Natural killer cell treated with Interleukin-12 subunit alpha and Interleukin-12 subunit beta and Interleukin-15 and Interleukin-18, amount 100 ng/mL, for 72 hours (primary cell): ENCODE results near the gene AHDC1. TPM values are rescaled to one million over a fixed set of nuclear protein-coding genes. Genes with fewer than 3 reads are reported as not detected.
A peak's percentile ranks its signal among the peaks of the same experiment; 100 is the strongest.
"Not testable (repeated sequence)": the region's sequence is repeated elsewhere in the genome, so short reads cannot be mapped to it uniquely, and the experiment has no call there.

Experiments used
- ATAC-seq, 2 donors: fragments of 150-1000 bp; cut with Tn5 transposase in 1 of 2; sonication (Bioruptor Pico), chemical (Tn5 transposase) in 1 of 2; 2 replicates each; pipeline ENCODE4 v1.10.0; 2021
- DNase-seq: peaks from one replicate; pipeline ENCODE4 v3.0.0; 2022; ENCODE audit warnings: low spot score
- H3K27ac Mint-ChIP-seq, 2 donors: 1 replicate in 1 of 2; 2 replicates in 1 of 2; pipeline ENCODE4 v1.8.0; 2022; ENCODE audit warnings: mixed read lengths in 2 of 2, mild to moderate bottlenecking in 1 of 2, moderate library complexity in 1 of 2
- H3K27me3 Mint-ChIP-seq, 2 donors: 1 replicate in 1 of 2; 2 replicates in 1 of 2; pipeline ENCODE4 v1.8.0; 2022; ENCODE audit warnings: mixed read lengths in 2 of 2
- H3K36me3 Mint-ChIP-seq: one replicate; pipeline ENCODE4 v1.8.0; 2022; ENCODE audit warnings: mixed read lengths
- H3K4me1 Mint-ChIP-seq, 2 donors: 1 replicate in 1 of 2; 2 replicates in 1 of 2; pipeline ENCODE4 v1.8.0; 2022; ENCODE audit warnings: low read depth in 2 of 2, mixed read lengths in 2 of 2, mild to moderate bottlenecking in 1 of 2
- H3K4me3 Mint-ChIP-seq: one replicate; pipeline ENCODE4 v1.8.0; 2022; ENCODE audit warnings: mixed read lengths
- H3K9me3 Mint-ChIP-seq: 2 replicates; pipeline ENCODE4 v1.8.0; 2022; ENCODE audit warnings: mixed read lengths
- total RNA-seq, 2 donors: library from RNA; stranded (reverse); gene quantifications; one replicate each; pipeline ENCODE4 v1.2.3, GENCODE V29; 2022

The AHDC1 gene
- total RNA-seq, 2 donors from 2014 or later: 38.8 to 42.9 TPM

DNA sequence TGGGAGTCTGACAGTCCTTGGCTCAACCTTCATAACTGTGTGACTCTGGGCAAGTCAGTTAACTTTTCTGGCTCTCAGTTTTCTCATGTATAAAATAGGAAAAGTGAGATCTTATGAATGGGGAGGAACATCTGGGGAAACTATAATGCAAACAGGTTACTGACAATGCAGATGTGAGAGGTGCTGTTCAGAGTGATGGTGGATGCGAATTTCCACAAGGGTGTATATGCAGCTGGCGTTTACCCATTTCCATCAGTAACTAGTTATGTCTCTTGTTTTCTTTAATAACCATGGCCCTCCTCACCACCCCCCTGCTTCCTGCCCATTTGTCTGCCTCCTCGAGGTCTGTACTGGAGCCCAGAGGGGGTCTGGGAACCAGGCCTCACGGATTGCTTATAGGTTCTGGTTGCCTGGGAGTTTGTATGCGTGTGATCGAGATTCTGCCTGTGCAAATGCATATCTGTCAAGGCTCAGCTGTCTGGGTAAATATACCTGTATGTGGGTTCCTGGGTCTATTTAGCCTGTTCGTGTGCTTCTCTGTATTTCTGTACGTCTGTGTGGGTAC, 44.4 kb downstream of the AHDC1 start:
- no peaks in the 10 kb centered on the region for H3K9me3 Mint-ChIP-seq
- peaks cover 46 to 55% of the 10 kb centered on the region in 2 donors for H3K4me1 Mint-ChIP-seq
- peak overlapping the region in 1 of 2 donors; percentile 36 for H3K27ac Mint-ChIP-seq
- ATAC-seq (no peak), DNase-seq (no peak)
- no peaks in the 10 kb centered on the region for H3K36me3 Mint-ChIP-seq
- H3K27me3 Mint-ChIP-seq: no peaks in the 10 kb centered on the region
- H3K4me3 Mint-ChIP-seq: no peak overlapping the region

DNA sequence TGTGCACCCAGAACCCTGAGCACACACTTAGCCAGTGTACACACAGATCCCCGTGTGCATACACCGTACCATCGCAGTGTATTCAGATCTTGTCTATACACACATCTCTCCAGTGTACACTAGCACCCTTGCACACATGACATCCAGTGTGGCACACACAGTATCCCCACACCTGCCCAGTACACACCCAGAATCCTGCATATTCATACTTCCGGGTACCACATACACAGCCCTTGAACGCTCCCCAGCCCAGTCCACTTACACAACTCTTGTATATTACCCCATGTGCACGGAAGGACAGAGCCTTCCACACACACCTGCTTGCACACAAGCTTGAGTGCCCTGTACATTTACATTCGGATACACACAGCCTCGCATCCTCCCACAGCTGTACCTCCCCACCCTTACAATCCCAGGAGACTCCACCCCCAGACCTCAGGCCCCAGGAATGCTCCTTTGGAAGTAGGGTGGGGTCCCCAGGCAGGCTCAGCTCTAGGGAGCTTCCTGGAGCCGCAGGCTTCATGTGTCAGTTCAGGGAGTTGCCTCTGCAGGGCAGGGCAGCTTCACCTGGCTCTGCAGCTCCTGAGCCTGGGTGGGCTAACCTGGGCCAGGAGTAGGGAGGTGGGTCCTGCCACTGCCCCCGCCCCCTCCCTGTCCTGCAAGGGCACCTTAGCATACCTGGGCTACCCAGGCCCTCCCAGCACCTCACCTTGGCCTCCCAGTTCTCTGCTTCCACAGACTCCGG, 46.2 kb downstream of the AHDC1 start:
- no peaks in the 10 kb centered on the region for H3K27me3 Mint-ChIP-seq
- DNase-seq: no peak
- H3K4me3 Mint-ChIP-seq: peak overlapping the region; percentile 23
- ATAC-seq: peak in 1 of 2 donors; percentile 1
- no peaks in the 10 kb centered on the region for H3K9me3 Mint-ChIP-seq
- H3K36me3 Mint-ChIP-seq: no peaks in the 10 kb centered on the region
- H3K4me1 Mint-ChIP-seq: peaks cover 41 to 42% of the 10 kb centered on the region in 2 donors
- H3K27ac Mint-ChIP-seq: peak overlapping the region in 1 of 2 donors; percentile 7

DNA sequence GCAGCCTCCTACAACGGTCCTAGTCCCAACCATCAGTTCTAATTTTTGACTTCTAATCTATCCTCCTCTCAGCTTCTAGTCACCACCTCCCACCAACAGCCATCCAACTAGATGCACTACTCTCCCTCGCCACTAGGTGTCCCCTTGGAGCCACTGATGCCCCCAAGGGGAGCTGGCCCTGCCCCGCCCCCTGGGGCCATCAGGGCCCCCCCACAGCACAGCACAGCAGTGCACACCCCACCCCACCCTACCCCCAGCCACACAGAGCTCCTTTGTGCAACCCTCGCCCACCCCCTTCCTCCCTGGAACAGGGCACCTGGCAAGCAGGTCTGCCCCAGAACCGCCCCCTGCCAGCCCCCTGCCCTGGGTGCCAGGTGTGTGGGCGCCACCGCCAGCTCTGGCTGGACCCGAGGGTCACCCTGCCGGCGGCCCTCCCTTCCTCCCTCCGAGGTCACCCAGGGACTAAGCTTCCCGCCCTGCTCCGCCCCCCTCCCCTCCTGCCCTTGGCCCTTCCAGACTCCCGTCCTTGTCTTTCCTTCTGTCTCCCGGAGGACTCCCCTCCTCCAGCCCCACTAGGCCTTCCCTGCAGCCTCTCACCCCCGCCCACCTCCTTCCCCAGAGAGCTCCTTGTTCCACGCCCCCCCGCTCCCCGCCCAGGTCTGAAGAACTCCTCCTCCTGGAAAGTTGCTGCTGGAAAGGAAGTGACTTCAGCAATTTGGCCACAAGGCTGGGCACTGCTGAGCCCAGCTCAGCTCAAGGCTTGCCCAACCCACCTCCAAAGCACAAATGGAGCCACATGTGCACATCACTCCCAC, 47.0 kb downstream of the AHDC1 start:
- Mint-ChIP-seq H3K27me3 (no peaks in the 10 kb centered on the region), H3K9me3 (no peaks in the 10 kb centered on the region), H3K36me3 (no peaks in the 10 kb centered on the region), H3K4me1 (peaks cover 36 to 37% of the 10 kb centered on the region in 2 donors), H3K27ac (peak overlapping the region; percentile 91), H3K4me3 (peak overlapping the region; percentile 77)
- DNase-seq (peak; percentile 73), ATAC-seq (peak; percentile 74 to 76)

DNA sequence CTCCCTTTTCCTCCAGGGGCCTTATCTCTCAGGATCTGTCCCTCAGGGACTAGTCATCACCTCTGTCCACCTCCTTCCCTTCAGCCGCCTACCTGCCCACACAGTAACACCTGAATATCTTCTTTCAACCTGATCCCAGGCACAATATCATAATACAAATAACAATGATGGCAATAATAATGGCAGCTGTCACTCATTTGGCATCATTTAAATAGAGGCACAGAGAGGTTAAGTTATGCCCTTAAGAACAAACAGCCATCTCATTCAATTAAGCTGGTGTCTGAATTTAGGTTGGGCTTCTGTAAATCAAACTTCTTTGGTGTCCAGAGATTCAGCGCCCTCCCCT, 47.5 kb downstream of the AHDC1 start:
- no peak for ATAC-seq
- peaks cover 31 to 32% of the 10 kb centered on the region in 2 donors for H3K4me1 Mint-ChIP-seq

DNA sequence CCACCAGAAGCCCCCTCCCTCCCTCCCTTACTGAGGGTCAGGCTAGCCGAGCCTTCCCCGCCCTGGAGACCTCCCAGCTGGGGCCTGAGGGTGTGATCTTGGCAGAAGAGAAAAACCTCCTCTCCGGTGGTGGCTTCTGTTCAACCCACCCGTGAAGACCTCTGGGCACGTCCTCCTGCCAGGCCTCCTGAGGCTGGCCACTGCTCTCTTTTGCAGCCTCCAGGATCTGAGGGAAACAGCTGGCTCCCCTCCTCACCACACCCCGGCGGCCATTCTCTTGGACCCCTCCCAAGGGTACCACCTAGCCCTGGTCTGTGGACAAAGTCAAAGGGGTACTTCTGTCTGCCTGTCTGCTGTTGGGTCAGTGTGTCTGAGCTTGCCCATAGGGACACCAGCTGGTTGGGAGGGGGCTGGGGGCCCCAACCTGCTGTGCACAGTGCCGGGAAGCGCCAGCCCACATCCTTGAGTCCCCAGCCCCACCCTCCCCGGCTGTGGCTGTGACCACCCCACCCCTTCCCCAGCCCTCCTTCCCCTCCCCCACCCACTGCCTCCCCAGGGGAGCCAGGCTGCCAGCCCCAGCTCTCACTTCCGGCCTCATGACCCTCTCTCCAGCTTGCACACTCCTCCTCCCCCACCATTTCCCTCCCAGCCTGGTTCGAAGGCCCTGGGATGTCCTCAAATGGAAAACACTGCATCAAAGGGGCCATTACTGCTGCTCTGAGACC, 48.1 kb downstream of the AHDC1 start:
- DNase-seq (no peak), ATAC-seq (peak; percentile 56 to 57)
- no peaks in the 10 kb centered on the region for H3K27me3 Mint-ChIP-seq
- H3K9me3 Mint-ChIP-seq: no peaks in the 10 kb centered on the region
- H3K36me3 Mint-ChIP-seq: no peaks in the 10 kb centered on the region
- peaks cover 30 to 31% of the 10 kb centered on the region in 2 donors for H3K4me1 Mint-ChIP-seq
- peak overlapping the region; percentile 77 for H3K4me3 Mint-ChIP-seq
- peak overlapping the region; percentile 91 for H3K27ac Mint-ChIP-seq

More for the DNA sequence above, 47.5 kb downstream of the AHDC1 start:
- no peak for DNase-seq
- Mint-ChIP-seq H3K27ac (peak overlapping the region; percentile 91), H3K9me3 (no peaks in the 10 kb centered on the region), H3K36me3 (no peaks in the 10 kb centered on the region), H3K4me3 (peak overlapping the region; percentile 77), H3K27me3 (no peaks in the 10 kb centered on the region)

DNA sequence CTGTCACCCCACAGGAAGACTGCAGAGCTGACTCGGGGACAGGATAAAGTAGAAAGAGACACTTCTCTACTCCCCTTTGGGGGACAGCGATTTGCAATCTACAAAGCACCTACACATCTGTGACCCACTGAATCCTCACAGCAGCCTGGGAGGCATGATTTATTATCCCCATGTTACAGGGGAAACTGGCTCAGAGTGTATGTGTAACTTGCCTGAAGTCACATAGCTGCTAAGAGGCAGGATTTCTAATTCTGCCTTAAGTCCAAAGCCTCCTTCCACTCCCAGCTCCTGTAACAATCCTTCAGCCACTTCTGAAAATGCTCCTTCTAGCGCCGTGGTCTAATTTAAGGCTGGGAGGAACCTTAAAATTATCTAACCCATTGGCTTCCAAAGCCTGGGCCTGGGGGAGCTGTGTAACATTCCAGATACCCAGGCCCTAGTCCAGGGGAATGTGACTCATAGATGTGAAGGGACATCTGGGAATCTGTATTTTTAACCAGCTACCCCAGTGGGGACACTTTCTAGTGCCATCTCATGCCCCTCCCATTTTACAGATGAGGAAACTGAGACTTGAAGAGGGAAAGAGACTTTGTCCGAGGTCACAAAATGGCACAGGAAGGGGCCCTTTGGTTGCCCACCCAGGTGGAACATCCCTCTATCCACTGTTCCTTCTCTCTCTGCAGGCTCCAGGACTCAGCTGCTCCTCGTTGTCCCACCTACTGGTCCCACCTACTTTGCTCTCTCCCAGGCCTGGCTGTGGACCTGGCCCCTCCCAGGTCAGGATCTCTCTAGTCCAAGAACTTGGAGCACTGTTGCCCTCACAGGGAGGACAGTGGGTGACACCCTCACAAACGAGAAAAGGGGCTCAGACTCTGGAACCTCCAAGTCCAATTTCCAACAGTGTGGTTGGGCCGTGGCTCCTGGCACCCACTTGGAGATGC, 48.9 kb downstream of the AHDC1 start:
- peaks cover 24 to 25% of the 10 kb centered on the region in 2 donors for H3K4me1 Mint-ChIP-seq
- ATAC-seq (no peak), DNase-seq (no peak)
- H3K36me3 Mint-ChIP-seq: no peaks in the 10 kb centered on the region
- H3K27ac Mint-ChIP-seq: peak overlapping the region; percentile 91
- no peaks in the 10 kb centered on the region for H3K9me3 Mint-ChIP-seq
- H3K27me3 Mint-ChIP-seq: no peaks in the 10 kb centered on the region
- H3K4me3 Mint-ChIP-seq: no peak overlapping the region

DNA sequence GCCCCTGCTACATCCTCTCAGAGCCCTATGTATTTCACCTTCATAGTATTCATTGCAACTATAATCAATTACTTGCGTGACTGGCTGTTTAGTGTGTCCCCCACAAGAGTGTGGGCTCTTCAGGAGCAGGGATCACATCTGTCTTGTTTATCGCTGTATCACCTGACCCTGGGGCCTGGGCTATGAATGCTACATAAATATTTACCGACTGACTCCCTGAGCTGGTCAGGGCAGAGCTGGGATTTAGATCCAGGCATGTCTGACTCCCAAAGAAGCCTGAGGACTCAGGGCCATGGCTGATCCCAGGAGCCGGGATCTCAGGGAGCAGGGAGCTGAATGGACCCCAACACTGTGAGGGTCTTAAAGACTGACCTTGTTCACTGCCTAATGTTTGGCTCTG, 49.7 kb downstream of the AHDC1 start:
- H3K4me1 Mint-ChIP-seq: peaks cover 17 to 21% of the 10 kb centered on the region in 2 donors
- ATAC-seq (no peak), DNase-seq (no peak)
- H3K27me3 Mint-ChIP-seq: no peaks in the 10 kb centered on the region
- no peak overlapping the region for H3K4me3 Mint-ChIP-seq
- H3K9me3 Mint-ChIP-seq: no peaks in the 10 kb centered on the region
- H3K27ac Mint-ChIP-seq: peak overlapping the region in 1 of 2 donors; percentile 91
- H3K36me3 Mint-ChIP-seq: no peaks in the 10 kb centered on the region

DNA sequence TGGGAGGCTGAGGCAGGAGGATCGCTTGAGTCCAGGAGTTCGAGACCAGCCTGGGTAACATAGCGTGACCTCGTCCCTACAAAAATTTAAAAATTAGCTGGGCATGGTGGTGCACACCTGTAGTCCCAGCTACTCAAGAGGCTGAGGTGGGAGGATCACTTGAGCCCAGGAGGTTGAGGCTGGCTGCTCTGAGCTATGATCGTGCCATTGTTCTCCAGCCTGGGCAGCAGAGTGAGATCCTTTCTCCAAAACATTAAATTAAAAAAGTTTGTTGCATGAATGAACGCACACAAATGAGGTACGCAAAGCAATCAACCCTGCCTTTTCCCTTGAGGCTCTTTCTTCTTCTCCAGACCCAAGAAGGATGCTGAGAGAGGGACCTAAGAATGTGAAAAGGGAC, 50.1 kb downstream of the AHDC1 start:
- not testable (repeated sequence) for H3K27me3 Mint-ChIP-seq, ATAC-seq, H3K4me3 Mint-ChIP-seq, H3K27ac Mint-ChIP-seq, H3K9me3 Mint-ChIP-seq, H3K36me3 Mint-ChIP-seq, DNase-seq
- H3K4me1 Mint-ChIP-seq: peaks cover 17 to 21% of the 10 kb centered on the region in 2 donors

DNA sequence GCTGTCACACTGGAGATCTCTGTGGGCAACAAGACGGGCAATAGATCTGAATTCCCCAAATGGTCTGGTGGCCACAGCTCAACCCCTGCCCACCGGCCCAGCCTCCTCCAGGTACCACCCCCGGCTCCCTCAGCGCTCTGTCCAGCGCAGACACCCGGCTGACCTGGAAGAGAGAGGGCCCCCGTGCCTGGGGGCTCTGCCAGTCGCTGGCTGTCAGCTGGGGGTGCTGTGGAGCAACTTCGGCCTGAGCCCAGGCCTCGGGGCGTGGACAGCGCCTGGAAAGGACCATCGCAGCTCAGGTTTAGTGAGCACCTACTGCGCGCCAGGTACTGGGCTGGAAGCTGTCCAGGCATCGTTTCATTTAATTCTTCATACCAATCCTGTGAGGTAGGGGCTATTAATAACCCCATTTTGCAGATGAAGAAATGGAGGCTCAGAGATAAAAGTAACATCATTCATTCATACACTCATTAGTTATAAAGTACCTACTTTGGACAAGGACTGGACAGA, 51.0 kb downstream of the AHDC1 start:
- Mint-ChIP-seq H3K27ac (no peak overlapping the region), H3K9me3 (no peaks in the 10 kb centered on the region), H3K4me3 (no peak overlapping the region), H3K36me3 (no peaks in the 10 kb centered on the region), H3K27me3 (no peaks in the 10 kb centered on the region), H3K4me1 (peaks cover 17 to 21% of the 10 kb centered on the region in 2 donors)
- ATAC-seq (no peak), DNase-seq (no peak)

DNA sequence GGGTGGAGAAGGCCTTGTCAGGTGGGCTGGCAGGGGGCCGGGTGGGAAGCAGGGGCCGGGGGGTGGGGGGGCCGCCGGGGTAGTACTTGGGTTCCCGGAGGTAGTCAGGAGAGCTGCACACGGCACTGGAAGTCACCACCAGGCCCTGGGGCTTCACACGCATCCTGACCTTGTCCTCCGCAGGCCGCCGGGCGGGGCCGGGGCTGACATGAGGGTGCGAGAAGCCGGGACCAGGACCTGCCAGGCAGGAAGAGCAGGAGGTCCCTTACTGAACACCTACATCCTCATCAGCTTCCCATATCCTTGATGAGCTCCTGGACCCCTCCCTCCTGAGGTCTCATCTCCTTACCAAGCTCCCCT, 52.0 kb downstream of the AHDC1 start:
- Mint-ChIP-seq H3K27me3 (no peaks in the 10 kb centered on the region), H3K36me3 (no peaks in the 10 kb centered on the region), H3K4me1 (peaks cover 9 to 15% of the 10 kb centered on the region in 2 donors), H3K27ac (no peak overlapping the region), H3K9me3 (no peaks in the 10 kb centered on the region), H3K4me3 (no peak overlapping the region)
- ATAC-seq: no peak
- no peak for DNase-seq

DNA sequence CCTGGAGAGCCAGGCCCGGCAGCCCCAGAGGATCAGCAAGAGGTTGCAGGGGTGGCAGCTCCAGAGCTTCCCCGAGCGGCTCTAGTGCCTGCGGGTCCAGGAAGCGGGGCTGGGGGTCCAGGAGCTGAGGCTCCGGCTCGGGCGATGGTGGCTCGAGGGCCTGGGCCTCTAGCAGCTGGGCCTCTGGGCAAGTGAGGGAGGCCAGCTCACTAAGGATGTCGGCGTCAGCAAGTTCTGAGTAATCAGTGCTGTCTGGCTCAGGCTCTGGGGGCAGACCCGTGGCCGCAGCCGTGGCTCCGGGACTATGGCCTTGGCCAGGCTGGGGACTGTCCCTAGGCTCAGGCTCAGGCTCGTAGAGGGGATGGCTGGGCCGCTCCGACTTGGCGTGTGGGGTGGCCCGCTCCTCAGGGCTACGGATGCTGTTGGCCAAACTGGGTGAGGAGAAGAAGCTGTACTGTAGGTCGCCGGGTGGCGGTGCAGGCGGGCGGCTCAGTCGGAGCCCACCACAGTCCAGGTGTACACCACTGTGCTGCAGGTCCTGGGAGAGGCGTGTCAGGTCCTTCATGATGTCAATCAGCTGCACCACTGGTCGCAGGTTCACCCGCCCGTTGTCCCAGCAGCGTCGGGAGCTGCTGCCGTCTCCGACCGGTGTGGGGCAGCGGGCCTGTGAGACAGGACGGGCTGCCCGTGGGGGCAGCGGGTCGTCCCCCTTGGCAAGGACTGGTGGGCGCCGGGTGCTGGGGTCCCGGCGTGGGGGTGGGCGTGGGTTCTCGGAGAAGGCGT, 52.6 kb downstream of the AHDC1 start:
- peak in 1 of 2 donors; percentile 11 for ATAC-seq
- Mint-ChIP-seq H3K4me1 (peaks cover 4 to 10% of the 10 kb centered on the region in 2 donors), H3K36me3 (no peaks in the 10 kb centered on the region), H3K27me3 (no peaks in the 10 kb centered on the region), H3K4me3 (no peak overlapping the region), H3K9me3 (no peaks in the 10 kb centered on the region), H3K27ac (no peak overlapping the region)
- DNase-seq: no peak

DNA sequence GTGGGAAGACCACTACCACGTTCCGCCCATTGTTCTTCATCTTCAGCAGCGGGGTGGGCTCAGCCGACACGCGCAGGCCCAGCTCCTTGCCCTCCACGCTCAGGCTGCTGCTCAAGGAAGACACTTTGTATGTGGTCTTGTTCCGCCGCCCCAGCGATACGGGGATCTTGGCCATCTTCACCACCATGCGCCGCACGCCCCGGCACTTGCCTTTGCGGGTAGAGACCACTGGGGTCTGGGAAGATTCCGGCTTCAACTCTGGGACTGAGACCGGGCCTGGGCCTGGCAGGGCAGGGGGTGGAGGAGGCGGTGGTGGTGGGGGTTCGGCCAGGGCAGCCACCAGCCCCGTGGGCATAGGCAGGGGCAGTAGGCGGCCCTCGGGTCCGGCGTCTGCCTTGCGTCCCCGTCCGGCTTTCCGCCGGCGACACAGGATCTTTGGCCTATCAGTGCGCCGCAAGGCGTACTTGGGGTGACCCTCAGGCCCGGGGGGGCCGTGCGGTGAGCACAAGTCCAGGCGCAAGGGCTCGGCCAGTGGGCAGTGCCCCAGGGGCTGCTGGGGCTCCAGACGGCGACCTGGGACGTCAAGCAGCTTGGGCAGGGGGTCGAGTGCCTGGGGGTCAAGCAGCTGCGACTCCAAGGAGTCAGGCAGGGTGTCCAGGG, 53.3 kb downstream of the AHDC1 start:
- Mint-ChIP-seq H3K27me3 (no peaks in the 10 kb centered on the region), H3K36me3 (no peaks in the 10 kb centered on the region), H3K4me1 (peaks cover 0 to 3% of the 10 kb centered on the region in 2 donors)

More for the DNA sequence above, 53.3 kb downstream of the AHDC1 start:
- Mint-ChIP-seq H3K27ac (no peak overlapping the region), H3K9me3 (no peaks in the 10 kb centered on the region), H3K4me3 (no peak overlapping the region)
- DNase-seq (no peak), ATAC-seq (no peak)
